ENCODE results near the gene TBC1D21. TPM values are rescaled to one million over a fixed set of nuclear protein-coding genes. Genes with fewer than 3 reads are reported as not detected.

TBC1D21 gene
- total RNA-seq, 6 experiments from 2014 or later: not detected

- Histone ChIP-seq H3K36me3 (no peaks in the 10 kb centered on the region), H3K4me3 (no peak overlapping the region), H3K27me3 (no peaks in the 10 kb centered on the region), H3K27ac (no peak overlapping the region), H3K9me3 (no peaks in the 10 kb centered on the region), H3K4me1 (no peaks in the 10 kb centered on the region)
- peak in 1 of 3 donors; percentile 27 for DNase-seq
- WGBS (ENCODE audit: insufficient coverage, low coverage, low lambda C conversion rate, missing lambda C conversion rate): 11% methylated on average over 6 of the region's 6 CpGs
- ATAC-seq: no peak
- TF ChIP-seq CTCF (IDR thresholded peaks at IDR 0.05): no peak
- no peak for TF ChIP-seq POLR2A (IDR thresholded peaks at IDR 0.05)
- intact Hi-C loops (cut with DNase I): no loop called here
Measured at GRCh38 chr15:73865904-73866303, 7.5 kb upstream of the TBC1D21 start.

- intact Hi-C loops (cut with DNase I): no loop called here
- Histone ChIP-seq H3K27me3 (no peaks in the 10 kb centered on the region), H3K4me3 (no peak overlapping the region), H3K9me3 (no peaks in the 10 kb centered on the region), H3K4me1 (no peaks in the 10 kb centered on the region), H3K27ac (no peak overlapping the region), H3K36me3 (no peaks in the 10 kb centered on the region)
- WGBS (ENCODE audit: insufficient coverage, low coverage, low lambda C conversion rate, missing lambda C conversion rate): 14% methylated on average over 2 of the region's 2 CpGs
- DNase-seq: peak in 1 of 3 donors; percentile 26
- no peak for ATAC-seq
- TF ChIP-seq POLR2A (IDR thresholded peaks at IDR 0.05) (no peak), CTCF (IDR thresholded peaks at IDR 0.05) (no peak)
Measured at GRCh38 chr15:73866481-73866880, 6.9 kb upstream of the TBC1D21 start.

- WGBS (ENCODE audit: insufficient coverage, low coverage, low lambda C conversion rate, missing lambda C conversion rate): 42% methylated on average over 2 of the region's 6 CpGs
- TF ChIP-seq POLR2A (IDR thresholded peaks at IDR 0.05) (no peak), CTCF (IDR thresholded peaks at IDR 0.05) (no peak)
- peak in 1 of 3 donors; percentile 24 for DNase-seq
- no peaks in the 10 kb centered on the region for H3K27me3 ChIP-seq
- H3K36me3 ChIP-seq: no peaks in the 10 kb centered on the region
- no peak overlapping the region for H3K27ac ChIP-seq
- no peaks in the 10 kb centered on the region for H3K9me3 ChIP-seq
- no peak overlapping the region for H3K4me3 ChIP-seq
- H3K4me1 ChIP-seq: no peaks in the 10 kb centered on the region
- intact Hi-C loops (cut with DNase I): no loop called here
- ATAC-seq: peak in 1 of 4 donors; percentile 6
Measured at GRCh38 chr15:73866881-73867410, 6.4 kb upstream of the TBC1D21 start.

- H3K4me3 ChIP-seq: no peak overlapping the region
- H3K4me1 ChIP-seq: no peaks in the 10 kb centered on the region
- intact Hi-C loops (cut with DNase I): no loop called here
- no peak overlapping the region for H3K27ac ChIP-seq
- H3K9me3 ChIP-seq: no peaks in the 10 kb centered on the region
- no peaks in the 10 kb centered on the region for H3K27me3 ChIP-seq
- peak in 1 of 3 donors; percentile 43 for DNase-seq
- no peak for TF ChIP-seq POLR2A (IDR thresholded peaks at IDR 0.05)
- TF ChIP-seq CTCF (IDR thresholded peaks at IDR 0.05): no peak
- WGBS (ENCODE audit: insufficient coverage, low coverage, low lambda C conversion rate, missing lambda C conversion rate): 33% methylated on average over 3 of the region's 3 CpGs
- ATAC-seq: no peak
- no peaks in the 10 kb centered on the region for H3K36me3 ChIP-seq
Measured at GRCh38 chr15:73867426-73867825, 5.9 kb upstream of the TBC1D21 start.

- intact Hi-C loops (cut with DNase I): no loop called here
- H3K27me3 ChIP-seq: no peaks in the 10 kb centered on the region
- H3K36me3 ChIP-seq: no peaks in the 10 kb centered on the region
- no peak overlapping the region for H3K4me3 ChIP-seq
- no peak overlapping the region for H3K27ac ChIP-seq
- H3K9me3 ChIP-seq: no peaks in the 10 kb centered on the region
- DNase-seq (peak in 2 of 3 donors; percentile 25 to 52), ATAC-seq (peak in 3 of 4 donors; percentile 12 to 33 (median 17))
- no peaks in the 10 kb centered on the region for H3K4me1 ChIP-seq
- TF ChIP-seq CTCF (IDR thresholded peaks at IDR 0.05) (no peak), POLR2A (IDR thresholded peaks at IDR 0.05) (no peak)
- 45% methylated on average over 2 of the region's 2 CpGs for WGBS (ENCODE audit: insufficient coverage, low coverage, low lambda C conversion rate, missing lambda C conversion rate)
Measured at GRCh38 chr15:73867956-73868355, 5.4 kb upstream of the TBC1D21 start.

All from right lobe of liver (tissue), 6 donors.